ENCODE data around the gene HTRA2. TPM values are rescaled to one million over a fixed set of nuclear protein-coding genes. Genes with fewer than 3 reads are reported as not detected.

Gene HTRA2
- total and polyA plus RNA-seq, 2 donors = 42.9 to 70.6 TPM

GRCh38 chr2:74498500-74499266, 31.1 kb upstream of the HTRA2 start:
- peaks cover 1 to 7% of the 10 kb centered on the region in 2 donors for H3K36me3 ChIP-seq (ENCODE audit: control insufficient read depth in 2 of 2, insufficient read depth in 2 of 2, low read length in 1 of 2)
- H3K4me1 ChIP-seq (ENCODE audit: control insufficient read depth in 2 of 2, insufficient read depth in 2 of 2, low read length in 2 of 2) = peaks cover 20 to 46% of the 10 kb centered on the region in 2 donors
- peaks cover 76 to 80% of the 10 kb centered on the region in 2 donors for H3K27me3 ChIP-seq (ENCODE audit: control insufficient read depth in 2 of 2, insufficient read depth in 1 of 2, low read length in 1 of 2)
- H3K4me3 ChIP-seq (ENCODE audit: low read length in 2 of 2) = peak overlapping the region in 1 of 2 donors; percentile 29
- peak in 1 of 9 donors; percentile 27 for DNase-seq (ENCODE audit: low read depth in 6 of 9, low spot score in 9 of 9)
- WGBS = 2% methylated on average over 41 of the region's 41 CpGs
- H3K9me3 ChIP-seq (ENCODE audit: control insufficient read depth in 2 of 2, insufficient read depth in 1 of 2, low read length in 1 of 2) = peaks cover 0 to 12% of the 10 kb centered on the region in 2 donors
- H3K27ac ChIP-seq (ENCODE audit: low read depth in 1 of 2, low read length in 1 of 2) = no peak overlapping the region

DNA sequence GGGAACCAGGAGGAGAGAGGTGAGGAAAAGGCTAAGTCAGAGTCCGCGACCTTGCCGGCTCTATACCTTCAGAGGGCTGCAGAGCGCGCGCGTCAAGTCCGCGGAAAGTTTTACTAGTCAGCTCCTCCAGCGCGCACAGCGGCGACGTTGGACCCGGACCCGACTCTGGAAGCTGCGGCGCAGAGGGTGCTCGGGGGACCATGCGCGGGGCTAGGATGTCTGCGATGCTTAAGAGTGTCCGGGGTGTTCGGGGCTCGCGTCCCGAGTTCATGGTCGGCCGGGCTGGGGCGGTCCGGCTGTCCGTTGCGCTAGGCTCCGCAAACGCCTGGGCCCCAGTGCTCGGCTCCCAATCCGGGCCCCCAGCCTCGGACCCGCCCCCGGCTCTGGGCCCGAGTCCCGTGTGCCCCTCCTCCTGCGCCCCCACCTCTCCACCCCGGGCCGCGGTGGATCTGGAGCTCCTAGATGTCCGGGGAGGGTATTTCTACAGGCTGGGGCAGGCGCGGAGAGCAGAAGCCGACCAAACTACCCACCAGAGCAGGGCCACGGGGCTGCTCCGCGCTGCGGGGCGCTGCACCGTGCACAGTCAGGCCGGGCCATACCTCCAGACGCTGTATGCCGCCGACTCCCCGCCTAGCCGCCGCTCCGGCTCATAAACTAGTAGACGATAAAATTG, 30.3 kb upstream of the HTRA2 start, which contains the start of gene LBX2:
TSS of gene LBX2 (minus strand) at position 337 of the 673 bp plus-strand sequence. CDS start at position 271, 66 bp downstream.
- Histone ChIP-seq H3K36me3 (ENCODE audit: control insufficient read depth in 2 of 2, insufficient read depth in 2 of 2, low read length in 1 of 2) (no peaks in the 10 kb centered on the region), H3K27me3 (ENCODE audit: control insufficient read depth in 2 of 2, insufficient read depth in 1 of 2, low read length in 1 of 2) (peaks cover 83 to 87% of the 10 kb centered on the region in 2 donors), H3K27ac (ENCODE audit: low read depth in 1 of 2, low read length in 1 of 2) (no peak within 1 kb of the TSS), H3K4me1 (ENCODE audit: control insufficient read depth in 2 of 2, insufficient read depth in 2 of 2, low read length in 2 of 2) (peaks cover 20 to 48% of the 10 kb centered on the region in 2 donors), H3K9me3 (ENCODE audit: control insufficient read depth in 2 of 2, insufficient read depth in 1 of 2, low read length in 1 of 2) (peaks cover 0 to 12% of the 10 kb centered on the region in 2 donors), H3K4me3 (ENCODE audit: low read length in 2 of 2) (peak within 1 kb of the TSS in 1 of 2 donors; percentile 29)
- WGBS = 4% methylated on average over 65 of the region's 65 CpGs
- DNase-seq (ENCODE audit: low read depth in 6 of 9, low spot score in 9 of 9) = no peak

GRCh38 chr2:74499940-74500577, 29.7 kb upstream of the HTRA2 start:
- 55% methylated on average over 15 of the region's 15 CpGs for WGBS
- no peak for DNase-seq (ENCODE audit: low read depth in 6 of 9, low spot score in 9 of 9)
- Histone ChIP-seq H3K27me3 (ENCODE audit: control insufficient read depth in 2 of 2, insufficient read depth in 1 of 2, low read length in 1 of 2) (peaks cover 90 to 93% of the 10 kb centered on the region in 2 donors), H3K36me3 (ENCODE audit: control insufficient read depth in 2 of 2, insufficient read depth in 2 of 2, low read length in 1 of 2) (peaks cover 2 to 5% of the 10 kb centered on the region in 2 donors), H3K4me3 (ENCODE audit: low read length in 2 of 2) (no peak overlapping the region), H3K27ac (ENCODE audit: low read depth in 1 of 2, low read length in 1 of 2) (no peak overlapping the region), H3K9me3 (ENCODE audit: control insufficient read depth in 2 of 2, insufficient read depth in 1 of 2, low read length in 1 of 2) (peaks cover 2 to 12% of the 10 kb centered on the region in 2 donors), H3K4me1 (ENCODE audit: control insufficient read depth in 2 of 2, insufficient read depth in 2 of 2, low read length in 2 of 2) (peaks cover 20 to 48% of the 10 kb centered on the region in 2 donors)

- Histone ChIP-seq H3K27me3 (ENCODE audit: control insufficient read depth in 2 of 2, insufficient read depth in 1 of 2, low read length in 1 of 2) (peaks cover 93 to 98% of the 10 kb centered on the region in 2 donors), H3K27ac (ENCODE audit: low read depth in 1 of 2, low read length in 1 of 2) (no peak overlapping the region), H3K9me3 (ENCODE audit: control insufficient read depth in 2 of 2, insufficient read depth in 1 of 2, low read length in 1 of 2) (peaks cover 2 to 12% of the 10 kb centered on the region in 2 donors), H3K4me1 (ENCODE audit: control insufficient read depth in 2 of 2, insufficient read depth in 2 of 2, low read length in 2 of 2) (peaks cover 20 to 48% of the 10 kb centered on the region in 2 donors), H3K36me3 (ENCODE audit: control insufficient read depth in 2 of 2, insufficient read depth in 2 of 2, low read length in 1 of 2) (peaks cover 7 to 10% of the 10 kb centered on the region in 2 donors), H3K4me3 (ENCODE audit: low read length in 2 of 2) (no peak overlapping the region)
- no peak for DNase-seq (ENCODE audit: low read depth in 6 of 9, low spot score in 9 of 9)
These were observed 29.2 kb upstream of the HTRA2 start for GRCh38 chr2:74500578-74500946.

- WGBS = 77% methylated on average over 18 of the region's 18 CpGs
- DNase-seq (ENCODE audit: low read depth in 6 of 9, low spot score in 9 of 9) = no peak
- H3K4me1 ChIP-seq (ENCODE audit: control insufficient read depth in 2 of 2, insufficient read depth in 2 of 2, low read length in 2 of 2) = peaks cover 21 to 54% of the 10 kb centered on the region in 2 donors
- H3K36me3 ChIP-seq (ENCODE audit: control insufficient read depth in 2 of 2, insufficient read depth in 2 of 2, low read length in 1 of 2) = peaks cover 13 to 15% of the 10 kb centered on the region in 2 donors
- peak overlapping the region in 1 of 2 donors; percentile 8 for H3K27ac ChIP-seq (ENCODE audit: low read depth in 1 of 2, low read length in 1 of 2)
- peaks cover 89 to 97% of the 10 kb centered on the region in 2 donors for H3K27me3 ChIP-seq (ENCODE audit: control insufficient read depth in 2 of 2, insufficient read depth in 1 of 2, low read length in 1 of 2)
- H3K9me3 ChIP-seq (ENCODE audit: control insufficient read depth in 2 of 2, insufficient read depth in 1 of 2, low read length in 1 of 2) = peaks cover 2 to 12% of the 10 kb centered on the region in 2 donors
- no peak overlapping the region for H3K4me3 ChIP-seq (ENCODE audit: low read length in 2 of 2)
These were observed 28.2 kb upstream of the HTRA2 start for GRCh38 chr2:74501335-74502071.

- peaks cover 13 to 15% of the 10 kb centered on the region in 2 donors for H3K36me3 ChIP-seq (ENCODE audit: control insufficient read depth in 2 of 2, insufficient read depth in 2 of 2, low read length in 1 of 2)
- 12% methylated on average over 32 of the region's 32 CpGs for WGBS
These were observed 27.5 kb upstream of the HTRA2 start for GRCh38 chr2:74502147-74502719.

GRCh38 chr2:74502720-74503505, 26.8 kb upstream of the HTRA2 start:
- Histone ChIP-seq H3K4me3 (ENCODE audit: low read length in 2 of 2) (peak overlapping the region; percentile 19 to 39), H3K27ac (ENCODE audit: low read depth in 1 of 2, low read length in 1 of 2) (no peak overlapping the region), H3K27me3 (ENCODE audit: control insufficient read depth in 2 of 2, insufficient read depth in 1 of 2, low read length in 1 of 2) (peaks cover 76 to 84% of the 10 kb centered on the region in 2 donors), H3K4me1 (ENCODE audit: control insufficient read depth in 2 of 2, insufficient read depth in 2 of 2, low read length in 2 of 2) (peaks cover 26 to 56% of the 10 kb centered on the region in 2 donors), H3K9me3 (ENCODE audit: control insufficient read depth in 2 of 2, insufficient read depth in 1 of 2, low read length in 1 of 2) (peaks cover 2 to 8% of the 10 kb centered on the region in 2 donors), H3K36me3 (ENCODE audit: control insufficient read depth in 2 of 2, insufficient read depth in 2 of 2, low read length in 1 of 2) (peaks cover 13 to 15% of the 10 kb centered on the region in 2 donors)
- 2% methylated on average over 67 of the region's 67 CpGs for WGBS
- DNase-seq (ENCODE audit: low read depth in 6 of 9, low spot score in 9 of 9) = no peak

More at GRCh38 chr2:74502147-74502719, 27.5 kb upstream of the HTRA2 start:
- Histone ChIP-seq H3K9me3 (ENCODE audit: control insufficient read depth in 2 of 2, insufficient read depth in 1 of 2, low read length in 1 of 2) (peaks cover 2 to 12% of the 10 kb centered on the region in 2 donors), H3K27me3 (ENCODE audit: control insufficient read depth in 2 of 2, insufficient read depth in 1 of 2, low read length in 1 of 2) (peaks cover 83 to 89% of the 10 kb centered on the region in 2 donors), H3K4me1 (ENCODE audit: control insufficient read depth in 2 of 2, insufficient read depth in 2 of 2, low read length in 2 of 2) (peaks cover 28 to 60% of the 10 kb centered on the region in 2 donors), H3K27ac (ENCODE audit: low read depth in 1 of 2, low read length in 1 of 2) (no peak overlapping the region), H3K4me3 (ENCODE audit: low read length in 2 of 2) (peak overlapping the region; percentile 19 to 39)
- no peak for DNase-seq (ENCODE audit: low read depth in 6 of 9, low spot score in 9 of 9)
